HCT116 (cell line): ENCODE data around the gene CMTM6.
"Not testable (repeated sequence)": the region's sequence is repeated elsewhere in the genome, so short reads cannot be mapped to it uniquely, and the experiment has no call there.

Experiments used
- CEBPB ChIP-seq: IDR thresholded peaks from 2 replicates; pipeline ENCODE4 v1.6.1; 2012; ENCODE audit warnings: low read depth
- ELF1 ChIP-seq: IDR thresholded peaks from 2 replicates; pipeline ENCODE4 v1.6.1; 2012; ENCODE audit warnings: low read depth, borderline replicate concordance
- JUND ChIP-seq: IDR thresholded peaks from 2 replicates; pipeline ENCODE4 v1.6.1; 2012
- MAX ChIP-seq: IDR thresholded peaks from 2 replicates; pipeline ENCODE4 v1.6.1; 2012
- POLR2A ChIP-seq: IDR thresholded peaks from 2 replicates; pipeline ENCODE4 v1.7.0; 2011; ENCODE audit warnings: borderline replicate concordance; ENCODE audit not compliant: insufficient read depth, insufficient read length; ENCODE audit errors: extremely low read depth
- POLR2AphosphoS5 ChIP-seq: IDR thresholded peaks from 2 replicates; pipeline ENCODE4 v1.6.1; 2011; ENCODE audit warnings: mild to moderate bottlenecking, low read depth, low read length, moderate library complexity
- TF ChIP-seq, protein P1 (sequence below), 3 experiments: fragments of 200-600 bp in 1 of 3; sonication (generic) in 1 of 3; IDR thresholded peaks in 2 of 3; conservative IDR thresholded peaks in 1 of 3; 2 replicates each; pipeline ENCODE4 v1.5.1; 2012 to 2017; ENCODE audit warnings: low read depth in 2 of 3, low read length in 2 of 3, antibody characterized with exemption in 1 of 3, borderline replicate concordance in 1 of 3, control low read depth in 1 of 3, mild to moderate bottlenecking in 1 of 3, mixed read lengths in 1 of 3, mixed run types in 1 of 3, moderate library complexity in 1 of 3; ENCODE audit not compliant: insufficient read depth in 1 of 3
- TF ChIP-seq, protein P2 (sequence below): IDR thresholded peaks from 2 replicates; pipeline ENCODE4 v1.6.1; 2012

DNA sequence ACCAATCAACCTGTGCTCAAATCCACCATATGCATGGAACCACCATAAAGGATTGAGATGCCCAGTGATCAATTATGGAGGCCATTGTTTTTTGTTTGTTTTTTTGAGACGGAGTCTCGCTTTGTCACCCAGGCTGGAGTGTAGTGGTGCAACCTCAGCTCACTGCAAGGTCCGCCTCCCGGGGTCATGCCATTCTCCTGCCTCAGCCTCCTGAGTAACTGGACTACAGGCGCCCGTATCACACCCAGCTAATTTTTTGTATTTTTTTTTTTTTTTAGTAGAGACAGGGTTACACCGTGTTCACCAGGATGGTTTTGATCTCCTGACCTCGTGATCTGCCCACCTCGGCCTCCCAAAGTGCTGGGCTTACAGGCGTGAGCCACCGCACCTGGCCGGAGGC is 30.5 kb downstream of the CMTM6 start:
- TF ChIP-seq, protein P1, sequence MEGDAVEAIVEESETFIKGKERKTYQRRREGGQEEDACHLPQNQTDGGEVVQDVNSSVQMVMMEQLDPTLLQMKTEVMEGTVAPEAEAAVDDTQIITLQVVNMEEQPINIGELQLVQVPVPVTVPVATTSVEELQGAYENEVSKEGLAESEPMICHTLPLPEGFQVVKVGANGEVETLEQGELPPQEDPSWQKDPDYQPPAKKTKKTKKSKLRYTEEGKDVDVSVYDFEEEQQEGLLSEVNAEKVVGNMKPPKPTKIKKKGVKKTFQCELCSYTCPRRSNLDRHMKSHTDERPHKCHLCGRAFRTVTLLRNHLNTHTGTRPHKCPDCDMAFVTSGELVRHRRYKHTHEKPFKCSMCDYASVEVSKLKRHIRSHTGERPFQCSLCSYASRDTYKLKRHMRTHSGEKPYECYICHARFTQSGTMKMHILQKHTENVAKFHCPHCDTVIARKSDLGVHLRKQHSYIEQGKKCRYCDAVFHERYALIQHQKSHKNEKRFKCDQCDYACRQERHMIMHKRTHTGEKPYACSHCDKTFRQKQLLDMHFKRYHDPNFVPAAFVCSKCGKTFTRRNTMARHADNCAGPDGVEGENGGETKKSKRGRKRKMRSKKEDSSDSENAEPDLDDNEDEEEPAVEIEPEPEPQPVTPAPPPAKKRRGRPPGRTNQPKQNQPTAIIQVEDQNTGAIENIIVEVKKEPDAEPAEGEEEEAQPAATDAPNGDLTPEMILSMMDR (IDR thresholded peaks at IDR 0.05 in 2 of 3, conservative IDR thresholded peaks at IDR 0.05 in 1 of 3; ENCODE audit: borderline replicate concordance in 1 of 3, insufficient read depth in 1 of 3, low read depth in 2 of 3, low read length in 2 of 3), result not testable (repeated sequence)
- TF ChIP-seq POLR2AphosphoS5, JUND, ELF1, POLR2A, CEBPB, MAX: not testable (repeated sequence)
- TF ChIP-seq, protein P2, sequence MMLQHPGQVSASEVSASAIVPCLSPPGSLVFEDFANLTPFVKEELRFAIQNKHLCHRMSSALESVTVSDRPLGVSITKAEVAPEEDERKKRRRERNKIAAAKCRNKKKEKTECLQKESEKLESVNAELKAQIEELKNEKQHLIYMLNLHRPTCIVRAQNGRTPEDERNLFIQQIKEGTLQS, result not testable (repeated sequence)
